Keratinocyte (primary cell): ENCODE results near the gene EEA1. TPM values are rescaled to one million over a fixed set of nuclear protein-coding genes. Genes with fewer than 3 reads are reported as not detected.

ENCODE experiments used
- DNase-seq: peaks from one replicate; pipeline ENCODE4 v3.0.0-alpha.2; 2011; ENCODE audit warnings: low read depth, missing footprints, low spot score
- FAIRE-seq: peaks from 2 replicates; lab custom pipeline; 2011; peaks lifted over from hg19 to GRCh38; lab: Jason Lieb, UNC
- H2AFZ ChIP-seq: 2 replicates; pipeline ENCODE4 v1.6.0; 2012; ENCODE audit warnings: low read length, control low read depth, inconsistent platforms; ENCODE audit not compliant: control insufficient read depth
- H3K27ac ChIP-seq: 2 replicates; pipeline ENCODE4 v1.5.1; 2011; ENCODE audit warnings: low read length; ENCODE audit not compliant: control insufficient read depth, insufficient read depth
- H3K27me3 ChIP-seq: 3 replicates; pipeline ENCODE4 v1.6.0; 2011; ENCODE audit warnings: low read length; ENCODE audit not compliant: control insufficient read depth, insufficient read depth; ENCODE audit errors: extremely low read depth
- H3K36me3 ChIP-seq, 2 experiments: 2 replicates in 1 of 2; 3 replicates in 1 of 2; pipeline ENCODE4 v1.5.1; 2011; ENCODE audit warnings: low read length in 2 of 2, mild to moderate bottlenecking in 1 of 2; ENCODE audit not compliant: control insufficient read depth in 2 of 2, insufficient read depth in 2 of 2; ENCODE audit errors: extremely low read depth in 1 of 2
- H3K4me1 ChIP-seq: 3 replicates; pipeline ENCODE4 v1.5.1; 2011; ENCODE audit warnings: low read length; ENCODE audit not compliant: control insufficient read depth, insufficient read depth; ENCODE audit errors: extremely low read depth
- H3K4me2 ChIP-seq: 3 replicates; pipeline ENCODE4 v1.6.0; 2011; ENCODE audit warnings: low read depth, low read length; ENCODE audit not compliant: control insufficient read depth, insufficient read depth; ENCODE audit errors: extremely low read depth
- H3K4me3 ChIP-seq, 3 experiments: fragments of 200-600 bp in 1 of 3; sonication (generic) in 1 of 3; 2 replicates in 2 of 3; 3 replicates in 1 of 3; pipeline ENCODE4 v1.5.1; 2011 to 2016; ENCODE audit warnings: low read length in 3 of 3, mild to moderate bottlenecking in 3 of 3, control low read depth in 2 of 3, inconsistent platforms in 1 of 3, low read depth in 1 of 3, mixed read lengths in 1 of 3, mixed run types in 1 of 3, moderate library complexity in 1 of 3; ENCODE audit not compliant: control insufficient read depth in 2 of 3, insufficient read depth in 2 of 3; ENCODE audit errors: extremely low read depth in 1 of 3
- H3K79me2 ChIP-seq: 2 replicates; pipeline ENCODE4 v1.6.0; 2012; ENCODE audit warnings: low read length; ENCODE audit not compliant: control insufficient read depth, insufficient read depth
- H3K9ac ChIP-seq: 3 replicates; pipeline ENCODE4 v1.6.0; 2011; ENCODE audit warnings: low read length; ENCODE audit not compliant: control insufficient read depth, insufficient read depth; ENCODE audit errors: extremely low read depth
- H3K9me1 ChIP-seq: 3 replicates; pipeline ENCODE4 v1.6.0; 2011; ENCODE audit warnings: low read length; ENCODE audit not compliant: control insufficient read depth, insufficient read depth; ENCODE audit errors: extremely low read depth
- H3K9me3 ChIP-seq: 2 replicates; pipeline ENCODE4 v1.5.1; 2012; ENCODE audit warnings: low read depth, low read length; ENCODE audit not compliant: control insufficient read depth
- H4K20me1 ChIP-seq: 3 replicates; pipeline ENCODE4 v1.6.0; 2011; ENCODE audit warnings: low read length; ENCODE audit not compliant: control insufficient read depth, insufficient read depth; ENCODE audit errors: extremely low read depth
- EZH2 ChIP-seq: IDR thresholded peaks from one replicate; pipeline ENCODE4 v1.6.1; 2012; ENCODE audit warnings: inconsistent platforms, mild to moderate bottlenecking, low read length, moderate library complexity
- dilution Hi-C: fragments of 300-500 bp; cut with MboI; formaldehyde crosslinking; loops from one replicate; pipeline ENCODE4 v1.7.0; 2020; ENCODE audit warnings: low sequenced_read_pairs; ENCODE audit not compliant: extremely low pct_ligation_motif_present
- polyA plus RNA-seq, 5 experiments: library from polyadenylated mRNA; depleted of rRNA in 3 of 5; stranded (reverse) in 3 of 5; stranded (forward) in 1 of 5; unstranded in 1 of 5; fragments of >200 nt; gene quantifications; 1 replicate in 1 of 5; 2 replicates in 3 of 5; 3 replicates in 1 of 5; pipeline versions ENCODE4 v1.2.1 to v1.2.3, GENCODE V29; 2011 to 2012; ENCODE audit warnings: missing spikeins in 2 of 5, low read depth in 1 of 5, low replicate concordance in 1 of 5
- TF ChIP-seq, protein P1 (sequence below), 3 experiments: IDR thresholded peaks in 1 of 3; conservative IDR thresholded peaks in 1 of 3; optimal IDR thresholded peaks in 1 of 3; 2 replicates in 2 of 3; 3 replicates in 1 of 3; pipeline versions ENCODE3 to v1.5.1; 2011; ENCODE audit warnings: low read length in 3 of 3, mild to moderate bottlenecking in 3 of 3, moderate library complexity in 2 of 3, control low read depth in 1 of 3, inconsistent platforms in 1 of 3; ENCODE audit not compliant: insufficient read depth in 2 of 3; ENCODE audit errors: extremely low read depth in 1 of 3

Gene EEA1
- polyA plus RNA-seq, 1 donor (not counting 4 experiments of a cell fraction or from before 2014, with no cell fraction given), result 14.3 TPM

DNA sequence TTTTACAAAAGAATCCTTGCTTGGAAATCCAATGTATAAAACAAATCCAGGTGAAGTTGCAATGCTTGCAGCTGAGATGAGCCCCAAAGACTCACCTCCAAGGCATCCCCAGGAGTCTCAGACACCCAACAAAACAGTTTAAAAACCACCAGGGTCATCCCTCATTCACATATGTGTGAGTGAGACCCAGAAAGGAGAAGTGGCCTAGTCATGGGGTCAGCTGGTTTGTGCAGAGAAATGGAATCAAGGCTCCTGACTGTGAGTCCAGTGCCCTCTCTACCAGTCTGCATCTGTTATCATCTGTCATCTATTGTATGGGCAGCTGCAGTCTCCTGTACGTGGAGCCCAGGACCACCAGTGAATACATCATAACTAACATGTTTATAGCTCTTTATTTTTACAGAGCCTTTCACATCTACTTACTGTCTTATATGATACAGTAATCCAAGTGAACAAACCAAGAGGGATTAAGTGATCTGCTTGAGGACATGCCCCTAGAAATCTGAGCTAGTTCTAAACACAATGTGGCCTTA is 199.3 kb downstream of the EEA1 start:
- Histone ChIP-seq H3K27me3 (peaks cover 5% of the 10 kb centered on the region), H3K36me3 (no peaks in the 10 kb centered on the region), H4K20me1 (no peaks in the 10 kb centered on the region), H3K9ac (no peak overlapping the region), H3K4me3 (no peak overlapping the region), H2AFZ (no peak overlapping the region), H3K9me3 (no peaks in the 10 kb centered on the region), H3K4me2 (no peak overlapping the region), H3K79me2 (no peaks in the 10 kb centered on the region), H3K9me1 (no peaks in the 10 kb centered on the region), H3K27ac (no peak overlapping the region), H3K4me1 (no peaks in the 10 kb centered on the region)
- FAIRE-seq (no peak), DNase-seq (no peak)
- dilution Hi-C loops, result no loop called here
- no peak for TF ChIP-seq EZH2
- TF ChIP-seq, protein P1, sequence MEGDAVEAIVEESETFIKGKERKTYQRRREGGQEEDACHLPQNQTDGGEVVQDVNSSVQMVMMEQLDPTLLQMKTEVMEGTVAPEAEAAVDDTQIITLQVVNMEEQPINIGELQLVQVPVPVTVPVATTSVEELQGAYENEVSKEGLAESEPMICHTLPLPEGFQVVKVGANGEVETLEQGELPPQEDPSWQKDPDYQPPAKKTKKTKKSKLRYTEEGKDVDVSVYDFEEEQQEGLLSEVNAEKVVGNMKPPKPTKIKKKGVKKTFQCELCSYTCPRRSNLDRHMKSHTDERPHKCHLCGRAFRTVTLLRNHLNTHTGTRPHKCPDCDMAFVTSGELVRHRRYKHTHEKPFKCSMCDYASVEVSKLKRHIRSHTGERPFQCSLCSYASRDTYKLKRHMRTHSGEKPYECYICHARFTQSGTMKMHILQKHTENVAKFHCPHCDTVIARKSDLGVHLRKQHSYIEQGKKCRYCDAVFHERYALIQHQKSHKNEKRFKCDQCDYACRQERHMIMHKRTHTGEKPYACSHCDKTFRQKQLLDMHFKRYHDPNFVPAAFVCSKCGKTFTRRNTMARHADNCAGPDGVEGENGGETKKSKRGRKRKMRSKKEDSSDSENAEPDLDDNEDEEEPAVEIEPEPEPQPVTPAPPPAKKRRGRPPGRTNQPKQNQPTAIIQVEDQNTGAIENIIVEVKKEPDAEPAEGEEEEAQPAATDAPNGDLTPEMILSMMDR (optimal IDR thresholded peaks at IDR 0.05 in 1 of 3, IDR thresholded peaks at IDR 0.05 in 1 of 3, conservative IDR thresholded peaks at IDR 0.05 in 1 of 3; ENCODE audit: extremely low read depth in 1 of 3, insufficient read depth in 2 of 3, low read length in 3 of 3), result no peak

DNA sequence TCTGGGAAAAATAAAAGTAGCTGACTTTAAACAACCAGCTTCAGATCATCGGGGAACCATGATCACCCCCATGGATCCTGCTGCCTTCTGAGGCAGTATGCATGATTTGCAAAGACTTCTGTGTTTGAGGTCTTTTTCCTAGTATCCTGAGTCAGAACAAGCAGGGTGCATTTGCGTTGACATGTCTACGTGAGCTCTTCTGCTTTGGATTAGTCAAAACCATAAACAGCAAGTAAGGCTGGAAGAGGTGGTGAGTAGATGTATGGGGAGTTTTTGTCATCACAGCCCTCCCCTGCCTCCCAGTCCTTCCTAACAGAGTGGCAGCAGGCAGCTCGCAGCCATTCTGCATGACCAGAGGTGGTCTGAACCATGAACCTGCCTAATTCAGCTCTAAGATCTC is 202.2 kb downstream of the EEA1 start:
- dilution Hi-C loops, result no loop called here
- no peaks in the 10 kb centered on the region for H3K36me3 ChIP-seq
- no peaks in the 10 kb centered on the region for H3K9me3 ChIP-seq
- no peak for TF ChIP-seq EZH2
- TF ChIP-seq, protein P1 (optimal IDR thresholded peaks at IDR 0.05 in 1 of 3, IDR thresholded peaks at IDR 0.05 in 1 of 3, conservative IDR thresholded peaks at IDR 0.05 in 1 of 3; ENCODE audit: extremely low read depth in 1 of 3, insufficient read depth in 2 of 3, low read length in 3 of 3), result no peak
- H2AFZ ChIP-seq, result no peak overlapping the region
- H3K27me3 ChIP-seq, result peaks cover 5% of the 10 kb centered on the region
- H3K9ac ChIP-seq, result no peak overlapping the region
- H4K20me1 ChIP-seq, result no peaks in the 10 kb centered on the region
- no peaks in the 10 kb centered on the region for H3K79me2 ChIP-seq
- H3K4me2 ChIP-seq, result no peak overlapping the region
- H3K9me1 ChIP-seq, result no peaks in the 10 kb centered on the region
- FAIRE-seq (no peak), DNase-seq (no peak)
- H3K27ac ChIP-seq, result no peak overlapping the region
- H3K4me1 ChIP-seq, result no peaks in the 10 kb centered on the region
- no peak overlapping the region for H3K4me3 ChIP-seq
